Thoracic aorta (tissue), 2 donors: ENCODE results near the gene KCTD17. TPM values are rescaled to one million over a fixed set of nuclear protein-coding genes. Genes with fewer than 3 reads are reported as not detected.

Experiments
- ATAC-seq: fragments of 150-250 bp; one replicate; pipeline ENCODE4 v1.8.0; 2017; ENCODE audit warnings: low read depth; ENCODE audit not compliant: insufficient number of reproducible peaks, low FRiP score
- DNase-seq: peaks from one replicate; pipeline ENCODE4 v3.0.0-alpha.2; 2020; ENCODE audit warnings: low spot score
- H3K27ac ChIP-seq, 2 donors: fragments of 200-600 bp; sonication (generic); 1 replicate in 1 of 2; 2 replicates in 1 of 2; pipeline ENCODE4 v1.5.1; 2016; ENCODE audit warnings: mild to moderate bottlenecking in 2 of 2, moderate library complexity in 2 of 2
- H3K27me3 ChIP-seq: fragments of 200-600 bp; sonication (generic); replicated peaks from 2 replicates; pipeline ENCODE4 v1.6.0; 2016; ENCODE audit warnings: mild to moderate bottlenecking; ENCODE audit not compliant: insufficient read depth
- H3K36me3 ChIP-seq: fragments of 200-600 bp; sonication (generic); one replicate; pipeline ENCODE4 v1.5.1; 2016
- H3K4me1 ChIP-seq, 2 donors: fragments of 200-600 bp; sonication (generic); 1 replicate in 1 of 2; 2 replicates in 1 of 2; pipeline versions ENCODE4 v1.5.1 to v1.6.0; 2016; ENCODE audit warnings: low read depth in 2 of 2, mild to moderate bottlenecking in 1 of 2; ENCODE audit not compliant: control insufficient read depth in 1 of 2
- H3K4me3 ChIP-seq: fragments of 200-600 bp; sonication (generic); 2 replicates; pipeline ENCODE4 v1.5.1; 2016; ENCODE audit warnings: mild to moderate bottlenecking
- H3K9me3 ChIP-seq: fragments of 200-600 bp; sonication (generic); 2 replicates; pipeline ENCODE4 v1.5.1; 2016
- CTCF ChIP-seq: fragments of 200-600 bp; sonication (generic); IDR thresholded peaks from one replicate; pipeline ENCODE4 v1.5.1; 2019; ENCODE audit warnings: antibody characterized with exemption
- total RNA-seq, 2 donors: library from RNA; depleted of rRNA; stranded (reverse); fragments of >200 nt; gene quantifications; one replicate each; pipeline versions ENCODE4 v1.1.0 to v1.2.3, GENCODE V29; 2016

The KCTD17 gene
- total RNA-seq, 2 donors from 2014 or later = 16.7 to 32.4 TPM

GRCh38 chr22:37089434-37089833 is 37.9 kb downstream of the KCTD17 start:
- ATAC-seq (no peak), DNase-seq (no peak)
- no peaks in the 10 kb centered on the region for H3K36me3 ChIP-seq
- no peaks in the 10 kb centered on the region for H3K9me3 ChIP-seq
- no peak overlapping the region for H3K4me3 ChIP-seq
- no peaks in the 10 kb centered on the region for H3K4me1 ChIP-seq
- no peak overlapping the region for H3K27ac ChIP-seq
- TF ChIP-seq CTCF = no peak
- H3K27me3 ChIP-seq = no peaks in the 10 kb centered on the region

GRCh38 chr22:37090920-37091695 is 39.6 kb downstream of the KCTD17 start:
- no peaks in the 10 kb centered on the region for H3K27me3 ChIP-seq
- H3K36me3 ChIP-seq = no peaks in the 10 kb centered on the region
- no peak overlapping the region for H3K4me3 ChIP-seq
- DNase-seq (no peak), ATAC-seq (no peak)
- no peaks in the 10 kb centered on the region for H3K9me3 ChIP-seq
- no peaks in the 10 kb centered on the region for H3K4me1 ChIP-seq
- TF ChIP-seq CTCF = no peak
- no peak overlapping the region for H3K27ac ChIP-seq

- Histone ChIP-seq H3K4me1 (no peaks in the 10 kb centered on the region), H3K27me3 (no peaks in the 10 kb centered on the region), H3K4me3 (no peak overlapping the region), H3K9me3 (no peaks in the 10 kb centered on the region), H3K36me3 (no peaks in the 10 kb centered on the region), H3K27ac (no peak overlapping the region)
- DNase-seq (no peak), ATAC-seq (no peak)
- no peak for TF ChIP-seq CTCF
These were observed 40.5 kb downstream of the KCTD17 start for GRCh38 chr22:37091994-37092393.

GRCh38 chr22:37092997-37093396 is 41.5 kb downstream of the KCTD17 start:
- H3K27me3 ChIP-seq = no peaks in the 10 kb centered on the region
- no peaks in the 10 kb centered on the region for H3K36me3 ChIP-seq
- no peak for DNase-seq
- no peak overlapping the region for H3K4me3 ChIP-seq
- no peak for ATAC-seq
- H3K9me3 ChIP-seq = no peaks in the 10 kb centered on the region
- no peak for TF ChIP-seq CTCF
- no peak overlapping the region for H3K27ac ChIP-seq
- H3K4me1 ChIP-seq = no peaks in the 10 kb centered on the region

GRCh38 chr22:37094239-37094638 is 42.7 kb downstream of the KCTD17 start:
- TF ChIP-seq CTCF = no peak
- DNase-seq (no peak), ATAC-seq (no peak)
- H3K27me3 ChIP-seq = no peaks in the 10 kb centered on the region
- H3K27ac ChIP-seq = no peak overlapping the region
- no peaks in the 10 kb centered on the region for H3K36me3 ChIP-seq
- no peaks in the 10 kb centered on the region for H3K4me1 ChIP-seq
- no peak overlapping the region for H3K4me3 ChIP-seq
- no peaks in the 10 kb centered on the region for H3K9me3 ChIP-seq
